ENCODE results near the gene CTIF. TPM values are rescaled to one million over a fixed set of nuclear protein-coding genes. Genes with fewer than 3 reads are reported as not detected.

The CTIF gene
- total RNA-seq, 1 donor: 65.9 TPM

GRCh38 chr18:48766026-48766425 lies 227.2 kb downstream of the CTIF start:
- no peak overlapping the region for H3K4me3 ChIP-seq (ENCODE audit: insufficient read depth, low read length)
- H3K36me3 ChIP-seq (ENCODE audit: insufficient read depth, low read length): peaks cover 46% of the 10 kb centered on the region
- H2AFZ ChIP-seq (ENCODE audit: low read length): no peak overlapping the region
- no peak for DNase-seq (ENCODE audit: insufficient read length, low spot score, missing footprints)
- no peak overlapping the region for H3K4me2 ChIP-seq (ENCODE audit: insufficient read depth, low read length)
- H3K4me1 ChIP-seq (ENCODE audit: insufficient read depth, low read length): no peaks in the 10 kb centered on the region
- no peaks in the 10 kb centered on the region for H3K9me3 ChIP-seq (ENCODE audit: low read depth, low read length)
- H4K20me1 ChIP-seq (ENCODE audit: insufficient read depth, low read length): peaks cover 18% of the 10 kb centered on the region
- no peak for TF ChIP-seq CTCF (IDR thresholded peaks at IDR 0.05; ENCODE audit: extremely low read depth, low read depth, low read length)
- H3K79me2 ChIP-seq (ENCODE audit: insufficient read depth, low read length): no peaks in the 10 kb centered on the region
- H3K27ac ChIP-seq (ENCODE audit: low read depth, low read length): no peak overlapping the region
- H3K27me3 ChIP-seq (ENCODE audit: insufficient read depth, low read length): no peaks in the 10 kb centered on the region

DNA sequence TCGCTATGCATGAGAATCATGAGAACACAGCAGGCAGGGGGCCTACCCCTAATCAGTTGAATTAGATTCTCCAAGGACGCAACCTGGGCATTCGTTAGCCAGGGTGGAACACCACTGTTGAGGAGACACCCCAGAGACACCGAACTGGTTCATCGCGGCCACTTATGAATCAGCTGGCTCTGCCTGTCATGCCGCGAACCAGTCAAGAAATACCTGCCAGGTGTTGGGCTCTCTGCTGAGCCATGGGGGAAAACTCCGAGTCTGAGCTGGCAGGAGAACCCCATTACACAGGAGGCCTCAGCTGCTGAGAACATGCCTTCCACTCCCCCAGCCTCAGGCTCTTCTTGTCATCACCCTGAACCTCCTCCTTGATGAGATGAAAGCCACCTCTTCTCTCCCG lies 227.7 kb downstream of the CTIF start:
- H3K9me3 ChIP-seq (ENCODE audit: low read depth, low read length): no peaks in the 10 kb centered on the region
- no peaks in the 10 kb centered on the region for H3K27me3 ChIP-seq (ENCODE audit: insufficient read depth, low read length)
- no peak overlapping the region for H3K4me3 ChIP-seq (ENCODE audit: insufficient read depth, low read length)
- H3K27ac ChIP-seq (ENCODE audit: low read depth, low read length): no peak overlapping the region
- no peak for TF ChIP-seq CTCF (IDR thresholded peaks at IDR 0.05; ENCODE audit: extremely low read depth, low read depth, low read length)
- no peak for DNase-seq (ENCODE audit: insufficient read length, low spot score, missing footprints)
- H3K4me1 ChIP-seq (ENCODE audit: insufficient read depth, low read length): no peaks in the 10 kb centered on the region
- no peaks in the 10 kb centered on the region for H3K79me2 ChIP-seq (ENCODE audit: insufficient read depth, low read length)
- H4K20me1 ChIP-seq (ENCODE audit: insufficient read depth, low read length): peaks cover 20% of the 10 kb centered on the region
- peaks cover 42% of the 10 kb centered on the region for H3K36me3 ChIP-seq (ENCODE audit: insufficient read depth, low read length)
- no peak overlapping the region for H2AFZ ChIP-seq (ENCODE audit: low read length)
- no peak overlapping the region for H3K4me2 ChIP-seq (ENCODE audit: insufficient read depth, low read length)

DNA sequence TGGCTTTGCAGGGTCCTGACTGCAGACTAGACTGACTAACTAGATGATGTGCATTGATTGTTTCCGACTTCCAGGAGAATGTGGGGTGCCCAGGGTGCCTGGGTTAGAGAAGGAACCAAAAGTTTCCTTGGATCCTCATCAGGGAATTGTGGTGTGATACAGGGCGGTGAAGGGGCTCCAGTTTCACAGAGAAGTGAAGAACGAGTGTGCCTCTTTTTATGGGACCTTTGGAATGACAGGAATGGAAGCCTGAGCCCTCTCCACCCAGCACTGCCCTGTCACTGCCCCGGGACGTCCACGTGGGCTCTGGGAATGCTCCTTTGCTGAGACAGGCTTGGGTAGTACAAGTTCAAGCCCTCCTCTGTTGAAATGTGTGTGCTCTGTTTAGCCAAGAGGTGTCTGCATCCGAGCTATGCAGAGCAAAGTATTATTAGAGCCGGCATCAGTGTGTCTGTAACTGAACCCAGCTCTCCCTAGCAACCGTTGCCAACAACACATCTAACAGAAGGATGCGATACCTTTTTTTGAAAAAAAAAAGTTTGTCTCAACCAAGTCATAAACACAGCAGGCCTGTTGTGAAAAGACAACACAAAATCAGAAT lies 228.4 kb downstream of the CTIF start:
- H3K9me3 ChIP-seq (ENCODE audit: low read depth, low read length): no peaks in the 10 kb centered on the region
- H3K4me3 ChIP-seq (ENCODE audit: insufficient read depth, low read length): no peak overlapping the region
- H3K4me1 ChIP-seq (ENCODE audit: insufficient read depth, low read length): no peaks in the 10 kb centered on the region
- no peak overlapping the region for H3K27ac ChIP-seq (ENCODE audit: low read depth, low read length)
- no peak overlapping the region for H3K4me2 ChIP-seq (ENCODE audit: insufficient read depth, low read length)
- peaks cover 19% of the 10 kb centered on the region for H4K20me1 ChIP-seq (ENCODE audit: insufficient read depth, low read length)
- no peak for TF ChIP-seq CTCF (IDR thresholded peaks at IDR 0.05; ENCODE audit: extremely low read depth, low read depth, low read length)
- H3K36me3 ChIP-seq (ENCODE audit: insufficient read depth, low read length): peaks cover 35% of the 10 kb centered on the region
- no peaks in the 10 kb centered on the region for H3K79me2 ChIP-seq (ENCODE audit: insufficient read depth, low read length)
- H2AFZ ChIP-seq (ENCODE audit: low read length): no peak overlapping the region
- no peaks in the 10 kb centered on the region for H3K27me3 ChIP-seq (ENCODE audit: insufficient read depth, low read length)
- peak; percentile 84 for DNase-seq (ENCODE audit: insufficient read length, low spot score, missing footprints)

GRCh38 chr18:48769006-48769636 lies 230.3 kb downstream of the CTIF start:
- H3K27ac ChIP-seq (ENCODE audit: low read depth, low read length): no peak overlapping the region
- no peak for DNase-seq (ENCODE audit: insufficient read length, low spot score, missing footprints)
- H3K4me2 ChIP-seq (ENCODE audit: insufficient read depth, low read length): no peak overlapping the region
- peaks cover 17% of the 10 kb centered on the region for H4K20me1 ChIP-seq (ENCODE audit: insufficient read depth, low read length)
- no peaks in the 10 kb centered on the region for H3K79me2 ChIP-seq (ENCODE audit: insufficient read depth, low read length)
- H3K4me1 ChIP-seq (ENCODE audit: insufficient read depth, low read length): no peaks in the 10 kb centered on the region
- H2AFZ ChIP-seq (ENCODE audit: low read length): no peak overlapping the region
- TF ChIP-seq CTCF (IDR thresholded peaks at IDR 0.05; ENCODE audit: extremely low read depth, low read depth, low read length): no peak
- H3K27me3 ChIP-seq (ENCODE audit: insufficient read depth, low read length): no peaks in the 10 kb centered on the region
- peaks cover 34% of the 10 kb centered on the region for H3K36me3 ChIP-seq (ENCODE audit: insufficient read depth, low read length)
- no peaks in the 10 kb centered on the region for H3K9me3 ChIP-seq (ENCODE audit: low read depth, low read length)
- H3K4me3 ChIP-seq (ENCODE audit: insufficient read depth, low read length): no peak overlapping the region
